Left lung (tissue), 10 donors: Measurements from ENCODE around the gene AFF1. TPM values are rescaled to one million over a fixed set of nuclear protein-coding genes. Genes with fewer than 3 reads are reported as not detected.

ENCODE experiments used
- ATAC-seq: fragments of 200-7000 bp; cut with Tn5 transposase; one replicate; pipeline ENCODE4 v1.9.1; 2020; ENCODE audit warnings: moderate library complexity
- DNase-seq, 4 donors: peaks; one replicate each; pipeline ENCODE4 v3.0.0-alpha.2; 2013 to 2020
- H3K27ac ChIP-seq, 2 donors: fragments of 200-600 bp; sonication (generic) in 1 of 2; one replicate each; pipeline versions ENCODE4 v1.5.0 to v1.8.0; 2020 to 2021
- H3K27me3 ChIP-seq, 2 donors: fragments of 200-600 bp; sonication (generic) in 1 of 2; one replicate each; pipeline versions ENCODE4 v1.5.0 to v1.8.0; 2020 to 2021
- H3K36me3 ChIP-seq, 2 donors: fragments of 200-600 bp; sonication (generic) in 1 of 2; one replicate each; pipeline versions ENCODE4 v1.5.0 to v1.8.0; 2020 to 2021
- H3K4me1 ChIP-seq, 2 donors: fragments of 200-600 bp; one replicate each; pipeline ENCODE4 v1.8.0; 2021
- H3K4me3 ChIP-seq, 2 donors: fragments of 200-600 bp; sonication (generic) in 1 of 2; one replicate each; pipeline versions ENCODE4 v1.5.0 to v1.8.0; 2020 to 2021; ENCODE audit warnings: mild to moderate bottlenecking in 1 of 2
- H3K9me3 ChIP-seq, 2 donors: fragments of 200-600 bp; sonication (generic) in 1 of 2; one replicate each; pipeline versions ENCODE4 v1.5.0 to v1.8.0; 2020 to 2021
- CTCF ChIP-seq, 2 donors: fragments of 200-600 bp; sonication (generic) in 1 of 2; IDR thresholded peaks; one replicate each; pipeline versions ENCODE4 v1.5.0 to v1.8.0; 2021; ENCODE audit warnings: antibody characterized with exemption in 2 of 2
- intact Hi-C, 2 donors: fragments of 100-400 bp; cut with DNase I; formaldehyde crosslinking; loops; one replicate each; pipeline versions ENCODE4 v1.11.2 to v1.14.2; 2022
- polyA plus RNA-seq, 6 donors: library from polyadenylated mRNA; unstranded; fragments of 120-200 nt; gene quantifications; one replicate each; pipeline ENCODE4 v1.2.1, GENCODE V29; 2013; ENCODE audit not compliant: insufficient read length in 6 of 6
- total RNA-seq, 2 donors: library from RNA; stranded (reverse); fragmentation: NEBNext Ultra II Directional; extraction: Animal tissue kit (Norgen Biotek cat#: 25700); gene quantifications; one replicate each; pipeline ENCODE4 v1.2.1, GENCODE V29; 2021
- donor health status: DM: no; HTN: yes; CAD: no.
- donor health status: DM: no; HTN: no; CAD: no.

Gene AFF1
- total and polyA plus RNA-seq, 8 donors, result 40.8 to 86.0 (median 48.1) TPM

- peak overlapping the region in 1 of 2 donors; percentile 31 for H3K27ac ChIP-seq
- ATAC-seq, result no peak
- no peak overlapping the region for H3K4me3 ChIP-seq
- no peak for TF ChIP-seq CTCF (IDR thresholded peaks at IDR 0.05)
- intact Hi-C loops, result no loop called here
- H3K9me3 ChIP-seq, result no peaks in the 10 kb centered on the region
- no peak for DNase-seq
- no peaks in the 10 kb centered on the region for H3K27me3 ChIP-seq
- H3K36me3 ChIP-seq, result no peaks in the 10 kb centered on the region
- peaks cover 27 to 79% of the 10 kb centered on the region in 2 donors for H3K4me1 ChIP-seq
Observed at GRCh38 chr4:87025023-87025613, 90.3 kb downstream of the AFF1 start.

- no peak for ATAC-seq
- Histone ChIP-seq H3K4me1 (peaks cover 29 to 84% of the 10 kb centered on the region in 2 donors), H3K27me3 (no peaks in the 10 kb centered on the region), H3K27ac (no peak overlapping the region), H3K4me3 (no peak overlapping the region), H3K9me3 (no peaks in the 10 kb centered on the region), H3K36me3 (no peaks in the 10 kb centered on the region)
- intact Hi-C loops, result no loop called here
- DNase-seq, result no peak
- TF ChIP-seq CTCF (IDR thresholded peaks at IDR 0.05), result no peak
Observed at GRCh38 chr4:87025614-87026041, 90.8 kb downstream of the AFF1 start.

- intact Hi-C loops, result no loop called here
- no peak for TF ChIP-seq CTCF (IDR thresholded peaks at IDR 0.05)
- no peak overlapping the region for H3K4me3 ChIP-seq
- DNase-seq (no peak), ATAC-seq (peak; percentile 15)
- H3K4me1 ChIP-seq, result peaks cover 39 to 88% of the 10 kb centered on the region in 2 donors
- H3K36me3 ChIP-seq, result no peaks in the 10 kb centered on the region
- peak overlapping the region in 1 of 2 donors; percentile 54 for H3K27ac ChIP-seq
- H3K27me3 ChIP-seq, result no peaks in the 10 kb centered on the region
- H3K9me3 ChIP-seq, result no peaks in the 10 kb centered on the region
Observed at GRCh38 chr4:87026800-87027495, 92.1 kb downstream of the AFF1 start.

GRCh38 chr4:87029356-87029755 is 94.5 kb downstream of the AFF1 start:
- TF ChIP-seq CTCF (IDR thresholded peaks at IDR 0.05), result no peak
- DNase-seq, result no peak
- peaks cover 44 to 98% of the 10 kb centered on the region in 2 donors for H3K4me1 ChIP-seq
- ATAC-seq, result no peak
- H3K36me3 ChIP-seq, result no peaks in the 10 kb centered on the region
- no peaks in the 10 kb centered on the region for H3K27me3 ChIP-seq
- no peak overlapping the region for H3K4me3 ChIP-seq
- H3K27ac ChIP-seq, result peak overlapping the region; percentile 55 to 60
- no peaks in the 10 kb centered on the region for H3K9me3 ChIP-seq
- intact Hi-C loops, result no loop called here

GRCh38 chr4:87030124-87030523 is 95.3 kb downstream of the AFF1 start:
- H3K36me3 ChIP-seq, result no peaks in the 10 kb centered on the region
- intact Hi-C loops, result no loop called here
- DNase-seq (no peak), ATAC-seq (no peak)
- H3K27ac ChIP-seq, result peak overlapping the region; percentile 55 to 60
- H3K4me3 ChIP-seq, result no peak overlapping the region
- no peaks in the 10 kb centered on the region for H3K9me3 ChIP-seq
- H3K27me3 ChIP-seq, result no peaks in the 10 kb centered on the region
- no peak for TF ChIP-seq CTCF (IDR thresholded peaks at IDR 0.05)
- H3K4me1 ChIP-seq, result peaks cover 45 to 97% of the 10 kb centered on the region in 2 donors
